ENCODE results near the gene GASK1A. TPM values are rescaled to one million over a fixed set of nuclear protein-coding genes. Genes with fewer than 3 reads are reported as not detected.

GASK1A gene
- total RNA-seq, 1 experiment from 2014 or later, result not detected

DNA sequence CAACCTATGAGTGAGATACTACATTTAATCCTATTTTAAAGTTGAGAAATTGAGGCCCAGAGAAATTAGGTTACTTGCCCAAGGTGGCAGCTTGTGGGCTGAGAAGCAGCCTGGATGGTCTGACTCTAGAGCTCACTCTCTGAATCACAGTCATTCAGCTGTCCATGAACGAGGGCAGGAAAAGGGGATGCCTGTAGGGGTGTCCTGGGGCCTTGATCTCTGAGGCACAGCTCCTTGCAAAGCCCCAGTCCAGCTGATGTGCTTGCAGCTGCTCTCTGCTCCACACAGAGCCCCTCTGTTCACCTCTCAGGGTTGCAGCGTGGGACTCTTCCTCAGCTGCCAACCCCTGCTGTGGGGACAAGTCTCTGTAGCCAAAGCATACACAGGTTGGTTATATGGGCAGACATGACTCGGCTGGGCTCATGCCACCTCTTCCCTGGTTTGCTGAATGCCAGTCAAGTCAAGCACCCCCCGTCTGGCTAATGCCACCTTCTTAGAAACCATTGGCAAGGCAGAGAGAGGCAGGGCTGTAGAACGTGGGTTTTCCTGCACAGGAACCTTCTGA, 56.8 kb downstream of the GASK1A start:
- ATAC-seq, result no peak
- no peaks in the 10 kb centered on the region for H3K4me1 ChIP-seq (ENCODE audit: control insufficient read depth, insufficient read depth, low read length)
- no peaks in the 10 kb centered on the region for H3K9me3 ChIP-seq (ENCODE audit: control insufficient read depth, insufficient read depth, low read depth, low read length)
- no TSS peak for BruUV-seq (replicated peaks)
- H3K4me3 ChIP-seq (ENCODE audit: low read depth in 2 of 2, low read length in 2 of 2), result no peak overlapping the region
- TF ChIP-seq, protein P1, sequence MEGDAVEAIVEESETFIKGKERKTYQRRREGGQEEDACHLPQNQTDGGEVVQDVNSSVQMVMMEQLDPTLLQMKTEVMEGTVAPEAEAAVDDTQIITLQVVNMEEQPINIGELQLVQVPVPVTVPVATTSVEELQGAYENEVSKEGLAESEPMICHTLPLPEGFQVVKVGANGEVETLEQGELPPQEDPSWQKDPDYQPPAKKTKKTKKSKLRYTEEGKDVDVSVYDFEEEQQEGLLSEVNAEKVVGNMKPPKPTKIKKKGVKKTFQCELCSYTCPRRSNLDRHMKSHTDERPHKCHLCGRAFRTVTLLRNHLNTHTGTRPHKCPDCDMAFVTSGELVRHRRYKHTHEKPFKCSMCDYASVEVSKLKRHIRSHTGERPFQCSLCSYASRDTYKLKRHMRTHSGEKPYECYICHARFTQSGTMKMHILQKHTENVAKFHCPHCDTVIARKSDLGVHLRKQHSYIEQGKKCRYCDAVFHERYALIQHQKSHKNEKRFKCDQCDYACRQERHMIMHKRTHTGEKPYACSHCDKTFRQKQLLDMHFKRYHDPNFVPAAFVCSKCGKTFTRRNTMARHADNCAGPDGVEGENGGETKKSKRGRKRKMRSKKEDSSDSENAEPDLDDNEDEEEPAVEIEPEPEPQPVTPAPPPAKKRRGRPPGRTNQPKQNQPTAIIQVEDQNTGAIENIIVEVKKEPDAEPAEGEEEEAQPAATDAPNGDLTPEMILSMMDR (IDR thresholded peaks at IDR 0.05), result no peak
- TF ChIP-seq REST (IDR thresholded peaks at IDR 0.05; ENCODE audit: insufficient read depth in 1 of 2, low read depth in 2 of 2, low read length in 1 of 2) (no peak), TCF7L2 (IDR thresholded peaks at IDR 0.05; ENCODE audit: low read depth, low read length) (no peak), SIN3A (IDR thresholded peaks at IDR 0.05; ENCODE audit: borderline replicate concordance, insufficient read depth, low read depth, low read length) (no peak), POLR2AphosphoS5 (IDR thresholded peaks at IDR 0.05; ENCODE audit: low read depth, low read length) (no peak)
- DNase-seq (ENCODE audit: low read depth, low spot score), result no peak
- no peaks in the 10 kb centered on the region; the same call in 1 of the 2 replicates for H3K27me3 ChIP-seq (ENCODE audit: control insufficient read depth, insufficient read depth, low read length)
- intact Hi-C loops (cut with micrococcal nuclease; ENCODE audit: unreplicated experiment), result no loop called here
- no peaks in the 10 kb centered on the region for H3K36me3 ChIP-seq (ENCODE audit: control insufficient read depth, insufficient read depth, low read length)
- in situ Hi-C loops (cut with HindIII; ENCODE audit: low pct_unique_long_range_greater_than_20kb, low sequenced_read_pairs), result no loop called here
- POLR2A ChIA-PET, result no interaction called here
- H3K27ac ChIP-seq (ENCODE audit: low read length), result no peak overlapping the region
- CTCF ChIA-PET, result no interaction called here

GRCh38 chr3:43036621-43037423, 57.7 kb downstream of the GASK1A start:
- POLR2A ChIA-PET, result no interaction called here

More at GRCh38 chr3:43036621-43037423, 57.7 kb downstream of the GASK1A start:
- H3K9me3 ChIP-seq (ENCODE audit: control insufficient read depth, insufficient read depth, low read depth, low read length), result no peaks in the 10 kb centered on the region
- ATAC-seq, result no peak
- TF ChIP-seq POLR2AphosphoS5 (IDR thresholded peaks at IDR 0.05; ENCODE audit: low read depth, low read length) (no peak), SIN3A (IDR thresholded peaks at IDR 0.05; ENCODE audit: borderline replicate concordance, insufficient read depth, low read depth, low read length) (no peak), REST (IDR thresholded peaks at IDR 0.05; ENCODE audit: insufficient read depth in 1 of 2, low read depth in 2 of 2, low read length in 1 of 2) (no peak), TCF7L2 (IDR thresholded peaks at IDR 0.05; ENCODE audit: low read depth, low read length) (no peak)
- TF ChIP-seq, protein P1 (IDR thresholded peaks at IDR 0.05), result no peak
- in situ Hi-C loops (cut with HindIII; ENCODE audit: low pct_unique_long_range_greater_than_20kb, low sequenced_read_pairs), result no loop called here
- H3K27ac ChIP-seq (ENCODE audit: low read length), result no peak overlapping the region
- no peaks in the 10 kb centered on the region; the same call in 1 of the 2 replicates for H3K27me3 ChIP-seq (ENCODE audit: control insufficient read depth, insufficient read depth, low read length)
- H3K4me3 ChIP-seq (ENCODE audit: low read depth in 2 of 2, low read length in 2 of 2), result no peak overlapping the region
- CTCF ChIA-PET, result no interaction called here
- no peak for DNase-seq (ENCODE audit: low read depth, low spot score)
- BruUV-seq (replicated peaks), result no TSS peak
- H3K4me1 ChIP-seq (ENCODE audit: control insufficient read depth, insufficient read depth, low read length), result no peaks in the 10 kb centered on the region
- intact Hi-C loops (cut with micrococcal nuclease; ENCODE audit: unreplicated experiment), result no loop called here
- H3K36me3 ChIP-seq (ENCODE audit: control insufficient read depth, insufficient read depth, low read length), result no peaks in the 10 kb centered on the region
